HEK293 (cell line): ENCODE measurements around the gene SEMG2.

Experiments used
- CTCF ChIA-PET: fragments of 350-600 bp; formaldehyde crosslinking; extraction: SDS; loops from one replicate; lab custom pipeline; 2021; ENCODE audit warnings: antibody characterized with exemption; lab: Yijun Ruan, JAX
- POLR2A ChIA-PET: fragments of 300-600 bp; formaldehyde crosslinking; extraction: SDS; loops from one replicate; lab custom pipeline; 2020; ENCODE audit warnings: antibody characterized with exemption, inconsistent platforms; lab: Yijun Ruan, JAX
- H3K27ac ChIP-seq: fragments of 200-500 bp; sonication (Bioruptor generic); 2 replicates; pipeline ENCODE4 v1.5.1; 2014; ENCODE audit warnings: low read depth, low read length, control low read depth, inconsistent platforms; ENCODE audit errors: extremely low read depth
- H3K36me3 ChIP-seq, 2 experiments: fragments of 200-500 bp in 1 of 2; sonication (Bioruptor generic) in 1 of 2; 1 replicate in 1 of 2; 2 replicates in 1 of 2; pipeline ENCODE4 v1.5.1; 2014 to 2017; ENCODE audit warnings: inconsistent platforms in 2 of 2, low read length in 2 of 2; ENCODE audit not compliant: control insufficient read depth in 2 of 2, insufficient read depth in 1 of 2
- H3K4me1 ChIP-seq: fragments of 200-500 bp; sonication (Bioruptor generic); 2 replicates; pipeline ENCODE4 v1.5.1; 2014; ENCODE audit warnings: mild to moderate bottlenecking, low read length, inconsistent platforms; ENCODE audit not compliant: control insufficient read depth, insufficient read depth
- H3K4me3 ChIP-seq: 2 replicates; pipeline ENCODE4 v1.5.1; 2011; ENCODE audit warnings: low read depth, mild to moderate bottlenecking, control low read depth, low read length, moderate library complexity
- H3K9me3 ChIP-seq: fragments of 200-500 bp; sonication (Bioruptor generic); 2 replicates; pipeline ENCODE4 v1.5.1; 2014; ENCODE audit warnings: low read depth, low read length, inconsistent platforms; ENCODE audit not compliant: control insufficient read depth, insufficient read depth
- BCL11B ChIP-seq: fragments of 450-650 bp; formaldehyde crosslinking; IDR thresholded peaks from 2 replicates; pipeline ENCODE4 v1.5.1; 2016; ENCODE audit warnings: low read depth, missing biosample characterization, missing genetic modification characterization
- FEZF1 ChIP-seq: fragments of 450-650 bp; formaldehyde crosslinking; IDR thresholded peaks from 2 replicates; pipeline ENCODE4 v1.5.1; 2016; ENCODE audit warnings: missing biosample characterization, missing genetic modification characterization
- ZNF10 ChIP-seq: fragments of 450-650 bp; formaldehyde crosslinking; IDR thresholded peaks from 2 replicates; pipeline ENCODE4 v1.5.1; 2017; ENCODE audit warnings: missing biosample characterization, missing genetic modification characterization
- ZNF292 ChIP-seq: fragments of 450-650 bp; formaldehyde crosslinking; IDR thresholded peaks from 2 replicates; pipeline ENCODE4 v1.5.1; 2016; ENCODE audit warnings: low read depth, missing biosample characterization, missing genetic modification characterization, borderline replicate concordance
- ZNF341 ChIP-seq: fragments of 450-650 bp; formaldehyde crosslinking; IDR thresholded peaks from 2 replicates; pipeline ENCODE4; 2016; ENCODE audit warnings: low read depth, missing biosample characterization, missing genetic modification characterization
- ZNF37A ChIP-seq: fragments of 450-650 bp; IDR thresholded peaks from 2 replicates; pipeline ENCODE4 v1.5.1; 2018; ENCODE audit warnings: missing biosample characterization, missing genetic modification characterization
- ZNF501 ChIP-seq: fragments of 450-650 bp; formaldehyde crosslinking; IDR thresholded peaks from 2 replicates; pipeline ENCODE4 v1.5.1; 2016; ENCODE audit warnings: missing biosample characterization, missing genetic modification characterization
- ZNF521 ChIP-seq: fragments of 450-650 bp; formaldehyde crosslinking; IDR thresholded peaks from 2 replicates; pipeline ENCODE4 v1.5.1; 2017; ENCODE audit warnings: missing biosample characterization, mild to moderate bottlenecking, missing genetic modification characterization
- ZNF548 ChIP-seq: fragments of 450-650 bp; formaldehyde crosslinking; IDR thresholded peaks from 2 replicates; pipeline ENCODE4 v1.5.1; 2016; ENCODE audit warnings: missing biosample characterization, missing genetic modification characterization
- ZNF561 ChIP-seq: fragments of 450-650 bp; IDR thresholded peaks from 2 replicates; pipeline ENCODE4 v1.5.1; 2018; ENCODE audit warnings: missing biosample characterization, missing genetic modification characterization, borderline replicate concordance
- ZNF654 ChIP-seq: fragments of 450-650 bp; formaldehyde crosslinking; IDR thresholded peaks from 2 replicates; pipeline ENCODE4 v1.5.1; 2016; ENCODE audit warnings: low read depth, missing biosample characterization, missing genetic modification characterization
- ZNF677 ChIP-seq: fragments of 450-650 bp; IDR thresholded peaks from 2 replicates; pipeline ENCODE4 v1.5.0; 2018; ENCODE audit warnings: missing biosample characterization, mild to moderate bottlenecking, missing genetic modification characterization, moderate library complexity
- ZNF701 ChIP-seq: fragments of 450-650 bp; formaldehyde crosslinking; IDR thresholded peaks from 2 replicates; pipeline ENCODE4 v1.5.1; 2016; ENCODE audit warnings: missing biosample characterization, missing genetic modification characterization
- TF ChIP-seq, protein P1 (sequence below): fragments of 450-650 bp; formaldehyde crosslinking; IDR thresholded peaks from 2 replicates; pipeline ENCODE4 v1.5.1; 2017; ENCODE audit warnings: missing biosample characterization, missing genetic modification characterization
- TF ChIP-seq, protein P2 (sequence below): fragments of 450-650 bp; formaldehyde crosslinking; conservative IDR thresholded peaks from 2 replicates; pipeline ENCODE4 v1.5.1; 2016; ENCODE audit warnings: low read depth, missing biosample characterization, missing genetic modification characterization
- TF ChIP-seq, protein P3 (sequence below): fragments of 450-650 bp; formaldehyde crosslinking; IDR thresholded peaks from 2 replicates; pipeline ENCODE4 v1.5.0; 2017; ENCODE audit warnings: missing biosample characterization, missing genetic modification characterization, borderline replicate concordance
- TF ChIP-seq, protein P4 (sequence below): IDR thresholded peaks from 2 replicates; pipeline ENCODE4 v1.6.1; 2011; ENCODE audit warnings: mild to moderate bottlenecking, low read depth, low read length, borderline replicate concordance

The SEMG2 gene

DNA sequence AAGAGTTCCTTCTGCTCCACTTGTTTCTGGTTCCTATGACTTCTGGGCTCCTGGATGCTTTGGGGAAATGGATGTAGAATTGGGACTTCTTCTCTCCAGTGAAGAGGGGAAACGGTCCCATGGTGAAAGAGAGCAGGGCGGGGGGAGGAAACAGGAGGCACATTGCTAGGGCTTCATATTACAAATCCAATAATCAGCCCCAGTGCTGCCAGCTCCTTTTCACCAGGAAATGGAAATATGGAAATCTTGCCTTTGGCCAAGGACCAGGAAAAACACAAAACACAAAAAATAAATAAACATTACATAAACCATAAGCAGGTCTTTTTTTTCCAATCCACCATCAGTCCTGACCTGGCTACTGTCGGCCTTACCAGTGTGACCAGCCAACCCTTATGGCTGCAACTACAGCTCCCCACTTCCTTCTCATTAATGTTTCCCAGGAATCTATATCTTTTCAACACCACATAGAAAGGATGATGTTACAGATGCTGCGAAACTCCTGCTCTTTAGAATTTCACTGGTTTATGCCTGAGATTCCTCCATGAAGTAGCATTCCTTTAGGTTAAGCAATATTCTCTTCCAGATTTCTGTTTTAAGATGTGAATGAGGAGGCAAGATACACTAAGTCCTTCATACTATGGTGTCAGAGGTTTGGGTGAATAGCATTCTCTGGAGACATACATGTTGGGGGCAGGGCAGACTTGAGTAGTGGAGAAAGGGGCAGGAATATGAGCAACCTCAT lies 44.5 kb upstream of the SEMG2 start:
- Histone ChIP-seq H3K4me3 (no peak overlapping the region), H3K9me3 (no peaks in the 10 kb centered on the region), H3K27ac (no peak overlapping the region)
- POLR2A ChIA-PET = no interaction called here
- CTCF ChIA-PET = interaction anchor here (0.7 kb wide), 1 partner anchor 114 kb away, joined by 3 read pairs; no protein-coding TSS in a partner anchor
- TF ChIP-seq, protein P1, sequence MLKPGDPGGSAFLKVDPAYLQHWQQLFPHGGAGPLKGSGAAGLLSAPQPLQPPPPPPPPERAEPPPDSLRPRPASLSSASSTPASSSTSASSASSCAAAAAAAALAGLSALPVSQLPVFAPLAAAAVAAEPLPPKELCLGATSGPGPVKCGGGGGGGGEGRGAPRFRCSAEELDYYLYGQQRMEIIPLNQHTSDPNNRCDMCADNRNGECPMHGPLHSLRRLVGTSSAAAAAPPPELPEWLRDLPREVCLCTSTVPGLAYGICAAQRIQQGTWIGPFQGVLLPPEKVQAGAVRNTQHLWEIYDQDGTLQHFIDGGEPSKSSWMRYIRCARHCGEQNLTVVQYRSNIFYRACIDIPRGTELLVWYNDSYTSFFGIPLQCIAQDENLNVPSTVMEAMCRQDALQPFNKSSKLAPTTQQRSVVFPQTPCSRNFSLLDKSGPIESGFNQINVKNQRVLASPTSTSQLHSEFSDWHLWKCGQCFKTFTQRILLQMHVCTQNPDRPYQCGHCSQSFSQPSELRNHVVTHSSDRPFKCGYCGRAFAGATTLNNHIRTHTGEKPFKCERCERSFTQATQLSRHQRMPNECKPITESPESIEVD = no peak
- TF ChIP-seq ZNF37A (tag by site-specific recombination) = no peak
- no peak for TF ChIP-seq ZNF677
- no peak for TF ChIP-seq ZNF10 (tag by site-specific recombination)
- TF ChIP-seq ZNF501 (tag by site-specific recombination) = no peak
- TF ChIP-seq FEZF1 (tag by site-specific recombination) = no peak
- TF ChIP-seq ZNF521 (tag by site-specific recombination) = no peak
- TF ChIP-seq ZNF548 = no peak
- no peak for TF ChIP-seq ZNF292 (tag by site-specific recombination)
- TF ChIP-seq, all 188 proteins: peak for 0
- no peaks in the 10 kb centered on the region for H3K4me1 ChIP-seq
- no peaks in the 10 kb centered on the region for H3K36me3 ChIP-seq

DNA sequence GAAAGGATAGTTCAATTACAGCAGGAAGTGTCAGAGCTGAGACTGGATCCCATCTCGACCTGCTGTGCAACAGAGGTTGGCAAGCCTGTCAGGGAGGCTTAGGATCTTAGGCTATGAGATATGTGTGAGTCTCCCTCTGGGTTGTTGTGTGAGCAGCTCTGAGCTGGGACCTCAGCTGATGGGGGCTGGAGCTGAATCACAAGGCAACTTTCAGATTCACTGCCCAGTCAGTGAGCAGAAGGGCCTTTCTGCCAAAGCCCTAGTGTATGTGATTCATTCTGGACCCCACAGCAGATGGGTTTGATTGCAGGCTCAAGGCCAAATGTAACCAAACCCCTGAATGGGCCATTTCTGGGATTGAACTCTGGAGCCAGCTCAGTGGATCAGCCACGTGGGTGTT lies 42.0 kb upstream of the SEMG2 start:
- no peak overlapping the region for H3K4me3 ChIP-seq
- H3K27ac ChIP-seq = no peak overlapping the region
- H3K4me1 ChIP-seq = no peaks in the 10 kb centered on the region
- H3K9me3 ChIP-seq = no peaks in the 10 kb centered on the region
- TF ChIP-seq ZNF654 (tag by site-specific recombination) (no peak), ZNF561 (tag by site-specific recombination) (no peak), BCL11B (no peak), ZNF341 (tag by site-specific recombination) (no peak), ZNF701 (tag by site-specific recombination) (no peak)
- TF ChIP-seq, protein P2, sequence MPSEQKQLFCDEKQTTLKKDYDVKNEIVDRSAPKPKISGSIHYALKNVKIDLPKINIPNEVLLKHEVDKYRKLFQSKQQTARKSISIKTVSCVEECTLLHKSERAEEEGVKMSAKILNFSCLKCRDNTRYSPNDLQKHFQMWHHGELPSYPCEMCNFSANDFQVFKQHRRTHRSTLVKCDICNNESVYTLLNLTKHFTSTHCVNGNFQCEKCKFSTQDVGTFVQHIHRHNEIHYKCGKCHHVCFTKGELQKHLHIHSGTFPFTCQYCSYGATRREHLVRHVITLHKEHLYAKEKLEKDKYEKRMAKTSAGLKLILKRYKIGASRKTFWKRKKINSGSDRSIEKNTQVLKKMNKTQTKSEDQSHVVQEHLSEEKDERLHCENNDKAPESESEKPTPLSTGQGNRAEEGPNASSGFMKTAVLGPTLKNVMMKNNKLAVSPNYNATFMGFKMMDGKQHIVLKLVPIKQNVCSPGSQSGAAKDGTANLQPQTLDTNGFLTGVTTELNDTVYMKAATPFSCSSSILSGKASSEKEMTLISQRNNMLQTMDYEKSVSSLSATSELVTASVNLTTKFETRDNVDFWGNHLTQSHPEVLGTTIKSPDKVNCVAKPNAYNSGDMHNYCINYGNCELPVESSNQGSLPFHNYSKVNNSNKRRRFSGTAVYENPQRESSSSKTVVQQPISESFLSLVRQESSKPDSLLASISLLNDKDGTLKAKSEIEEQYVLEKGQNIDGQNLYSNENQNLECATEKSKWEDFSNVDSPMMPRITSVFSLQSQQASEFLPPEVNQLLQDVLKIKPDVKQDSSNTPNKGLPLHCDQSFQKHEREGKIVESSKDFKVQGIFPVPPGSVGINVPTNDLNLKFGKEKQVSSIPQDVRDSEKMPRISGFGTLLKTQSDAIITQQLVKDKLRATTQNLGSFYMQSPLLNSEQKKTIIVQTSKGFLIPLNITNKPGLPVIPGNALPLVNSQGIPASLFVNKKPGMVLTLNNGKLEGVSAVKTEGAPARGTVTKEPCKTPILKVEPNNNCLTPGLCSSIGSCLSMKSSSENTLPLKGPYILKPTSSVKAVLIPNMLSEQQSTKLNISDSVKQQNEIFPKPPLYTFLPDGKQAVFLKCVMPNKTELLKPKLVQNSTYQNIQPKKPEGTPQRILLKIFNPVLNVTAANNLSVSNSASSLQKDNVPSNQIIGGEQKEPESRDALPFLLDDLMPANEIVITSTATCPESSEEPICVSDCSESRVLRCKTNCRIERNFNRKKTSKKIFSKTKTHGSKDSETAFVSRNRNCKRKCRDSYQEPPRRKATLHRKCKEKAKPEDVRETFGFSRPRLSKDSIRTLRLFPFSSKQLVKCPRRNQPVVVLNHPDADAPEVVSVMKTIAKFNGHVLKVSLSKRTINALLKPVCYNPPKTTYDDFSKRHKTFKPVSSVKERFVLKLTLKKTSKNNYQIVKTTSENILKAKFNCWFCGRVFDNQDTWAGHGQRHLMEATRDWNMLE = no peak
- TF ChIP-seq, protein P3, sequence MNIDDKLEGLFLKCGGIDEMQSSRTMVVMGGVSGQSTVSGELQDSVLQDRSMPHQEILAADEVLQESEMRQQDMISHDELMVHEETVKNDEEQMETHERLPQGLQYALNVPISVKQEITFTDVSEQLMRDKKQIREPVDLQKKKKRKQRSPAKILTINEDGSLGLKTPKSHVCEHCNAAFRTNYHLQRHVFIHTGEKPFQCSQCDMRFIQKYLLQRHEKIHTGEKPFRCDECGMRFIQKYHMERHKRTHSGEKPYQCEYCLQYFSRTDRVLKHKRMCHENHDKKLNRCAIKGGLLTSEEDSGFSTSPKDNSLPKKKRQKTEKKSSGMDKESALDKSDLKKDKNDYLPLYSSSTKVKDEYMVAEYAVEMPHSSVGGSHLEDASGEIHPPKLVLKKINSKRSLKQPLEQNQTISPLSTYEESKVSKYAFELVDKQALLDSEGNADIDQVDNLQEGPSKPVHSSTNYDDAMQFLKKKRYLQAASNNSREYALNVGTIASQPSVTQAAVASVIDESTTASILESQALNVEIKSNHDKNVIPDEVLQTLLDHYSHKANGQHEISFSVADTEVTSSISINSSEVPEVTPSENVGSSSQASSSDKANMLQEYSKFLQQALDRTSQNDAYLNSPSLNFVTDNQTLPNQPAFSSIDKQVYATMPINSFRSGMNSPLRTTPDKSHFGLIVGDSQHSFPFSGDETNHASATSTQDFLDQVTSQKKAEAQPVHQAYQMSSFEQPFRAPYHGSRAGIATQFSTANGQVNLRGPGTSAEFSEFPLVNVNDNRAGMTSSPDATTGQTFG (tag by site-specific recombination) = no peak
- TF ChIP-seq, protein P4, sequence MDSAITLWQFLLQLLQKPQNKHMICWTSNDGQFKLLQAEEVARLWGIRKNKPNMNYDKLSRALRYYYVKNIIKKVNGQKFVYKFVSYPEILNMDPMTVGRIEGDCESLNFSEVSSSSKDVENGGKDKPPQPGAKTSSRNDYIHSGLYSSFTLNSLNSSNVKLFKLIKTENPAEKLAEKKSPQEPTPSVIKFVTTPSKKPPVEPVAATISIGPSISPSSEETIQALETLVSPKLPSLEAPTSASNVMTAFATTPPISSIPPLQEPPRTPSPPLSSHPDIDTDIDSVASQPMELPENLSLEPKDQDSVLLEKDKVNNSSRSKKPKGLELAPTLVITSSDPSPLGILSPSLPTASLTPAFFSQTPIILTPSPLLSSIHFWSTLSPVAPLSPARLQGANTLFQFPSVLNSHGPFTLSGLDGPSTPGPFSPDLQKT = no peak
- ChIA-PET CTCF (interaction anchor here (0.8 to 1.2 kb wide), 2 partner anchors 39 to 40 kb away, joined by 3 to 4 read pairs; no protein-coding TSS in a partner anchor), POLR2A (no interaction called here)
- no peaks in the 10 kb centered on the region for H3K36me3 ChIP-seq
